ENCODE data around the gene OCIAD1.

OCIAD1 gene

DNA sequence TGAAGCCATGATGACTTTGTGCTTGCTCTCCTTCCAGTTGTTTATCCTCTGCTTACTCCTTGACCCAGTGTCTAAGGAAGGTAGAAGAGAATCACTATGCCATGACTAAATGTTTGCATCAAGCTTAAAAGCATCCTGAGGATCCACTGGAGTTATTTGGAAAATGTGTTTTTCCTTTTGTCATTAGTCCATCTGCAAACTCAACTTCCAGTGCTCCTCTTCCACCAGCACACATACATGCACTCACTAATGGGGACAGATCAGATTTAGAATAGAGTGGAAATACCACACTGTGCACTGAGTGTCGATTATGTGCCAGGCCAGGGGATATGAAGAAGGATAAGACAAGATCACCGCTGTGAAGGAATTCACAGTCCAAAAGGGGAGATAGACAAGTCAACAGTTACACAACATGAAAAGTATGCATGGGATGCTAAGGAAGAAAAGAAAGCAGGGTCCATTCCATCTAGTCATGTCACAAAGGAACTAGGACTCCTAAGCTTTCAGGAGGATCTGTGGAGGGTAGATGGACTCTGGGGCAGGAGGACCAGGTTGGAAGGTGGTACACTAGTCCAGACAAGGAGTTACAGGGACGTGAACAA lies 73.8 kb downstream of the OCIAD1 start:
- no peaks in the 10 kb centered on the region for H3K9me3 ChIP-seq
- H3K27me3 ChIP-seq = peaks cover 18% of the 10 kb centered on the region
- peaks cover 4 to 12% of the 10 kb centered on the region in 2 experiments for H3K4me1 ChIP-seq (ENCODE audit: control insufficient read depth in 1 of 2, insufficient read depth in 1 of 2, low read depth in 1 of 2, low read length in 1 of 2)
- H3K36me3 ChIP-seq = no peaks in the 10 kb centered on the region
- no peak overlapping the region for H3K27ac ChIP-seq
- no peak overlapping the region for H3K4me3 ChIP-seq (ENCODE audit: low read depth in 1 of 2, low read length in 1 of 2)
- TF ChIP-seq, protein P1, sequence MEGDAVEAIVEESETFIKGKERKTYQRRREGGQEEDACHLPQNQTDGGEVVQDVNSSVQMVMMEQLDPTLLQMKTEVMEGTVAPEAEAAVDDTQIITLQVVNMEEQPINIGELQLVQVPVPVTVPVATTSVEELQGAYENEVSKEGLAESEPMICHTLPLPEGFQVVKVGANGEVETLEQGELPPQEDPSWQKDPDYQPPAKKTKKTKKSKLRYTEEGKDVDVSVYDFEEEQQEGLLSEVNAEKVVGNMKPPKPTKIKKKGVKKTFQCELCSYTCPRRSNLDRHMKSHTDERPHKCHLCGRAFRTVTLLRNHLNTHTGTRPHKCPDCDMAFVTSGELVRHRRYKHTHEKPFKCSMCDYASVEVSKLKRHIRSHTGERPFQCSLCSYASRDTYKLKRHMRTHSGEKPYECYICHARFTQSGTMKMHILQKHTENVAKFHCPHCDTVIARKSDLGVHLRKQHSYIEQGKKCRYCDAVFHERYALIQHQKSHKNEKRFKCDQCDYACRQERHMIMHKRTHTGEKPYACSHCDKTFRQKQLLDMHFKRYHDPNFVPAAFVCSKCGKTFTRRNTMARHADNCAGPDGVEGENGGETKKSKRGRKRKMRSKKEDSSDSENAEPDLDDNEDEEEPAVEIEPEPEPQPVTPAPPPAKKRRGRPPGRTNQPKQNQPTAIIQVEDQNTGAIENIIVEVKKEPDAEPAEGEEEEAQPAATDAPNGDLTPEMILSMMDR (IDR thresholded peaks at IDR 0.05) = no peak

DNA sequence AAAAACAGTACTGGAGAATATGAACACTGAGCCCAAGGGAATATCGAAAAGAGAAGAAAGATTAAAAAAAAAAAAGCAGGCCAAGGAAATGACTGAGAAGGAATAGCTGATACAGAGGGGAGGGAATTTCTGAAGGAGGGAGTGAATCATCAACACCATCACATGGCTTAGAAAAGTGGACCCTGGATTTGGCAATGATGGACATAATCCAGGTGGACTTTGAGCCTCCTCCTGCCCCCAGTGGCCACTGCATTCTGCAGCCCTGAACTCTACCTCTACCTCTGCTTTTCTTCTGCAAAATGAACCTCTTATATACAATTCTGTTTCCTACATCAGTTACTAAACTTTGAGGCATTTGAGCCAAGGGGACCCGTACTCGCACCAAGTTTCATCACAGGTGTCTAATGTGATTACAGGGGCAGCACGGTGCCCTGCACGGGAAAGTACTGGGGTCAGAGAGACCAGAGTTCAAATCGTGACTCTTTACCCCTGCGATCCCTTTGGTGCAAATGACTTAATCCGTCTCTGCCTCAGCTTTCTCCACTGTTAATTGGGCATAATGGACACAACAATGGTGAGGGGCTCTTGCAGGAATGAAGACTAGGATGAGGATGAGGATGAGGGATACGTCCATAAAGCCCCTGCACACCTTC lies 74.6 kb downstream of the OCIAD1 start:
- Histone ChIP-seq H3K4me1 (ENCODE audit: control insufficient read depth in 1 of 2, insufficient read depth in 1 of 2, low read depth in 1 of 2, low read length in 1 of 2) (peaks cover 4 to 12% of the 10 kb centered on the region in 2 experiments), H3K27ac (no peak overlapping the region), H3K9me3 (no peaks in the 10 kb centered on the region), H3K36me3 (no peaks in the 10 kb centered on the region), H3K27me3 (peaks cover 18% of the 10 kb centered on the region), H3K4me3 (ENCODE audit: low read depth in 1 of 2, low read length in 1 of 2) (peak overlapping the region in 1 of 2 experiments; percentile 60)
- TF ChIP-seq, protein P1 (IDR thresholded peaks at IDR 0.05) = no peak

DNA sequence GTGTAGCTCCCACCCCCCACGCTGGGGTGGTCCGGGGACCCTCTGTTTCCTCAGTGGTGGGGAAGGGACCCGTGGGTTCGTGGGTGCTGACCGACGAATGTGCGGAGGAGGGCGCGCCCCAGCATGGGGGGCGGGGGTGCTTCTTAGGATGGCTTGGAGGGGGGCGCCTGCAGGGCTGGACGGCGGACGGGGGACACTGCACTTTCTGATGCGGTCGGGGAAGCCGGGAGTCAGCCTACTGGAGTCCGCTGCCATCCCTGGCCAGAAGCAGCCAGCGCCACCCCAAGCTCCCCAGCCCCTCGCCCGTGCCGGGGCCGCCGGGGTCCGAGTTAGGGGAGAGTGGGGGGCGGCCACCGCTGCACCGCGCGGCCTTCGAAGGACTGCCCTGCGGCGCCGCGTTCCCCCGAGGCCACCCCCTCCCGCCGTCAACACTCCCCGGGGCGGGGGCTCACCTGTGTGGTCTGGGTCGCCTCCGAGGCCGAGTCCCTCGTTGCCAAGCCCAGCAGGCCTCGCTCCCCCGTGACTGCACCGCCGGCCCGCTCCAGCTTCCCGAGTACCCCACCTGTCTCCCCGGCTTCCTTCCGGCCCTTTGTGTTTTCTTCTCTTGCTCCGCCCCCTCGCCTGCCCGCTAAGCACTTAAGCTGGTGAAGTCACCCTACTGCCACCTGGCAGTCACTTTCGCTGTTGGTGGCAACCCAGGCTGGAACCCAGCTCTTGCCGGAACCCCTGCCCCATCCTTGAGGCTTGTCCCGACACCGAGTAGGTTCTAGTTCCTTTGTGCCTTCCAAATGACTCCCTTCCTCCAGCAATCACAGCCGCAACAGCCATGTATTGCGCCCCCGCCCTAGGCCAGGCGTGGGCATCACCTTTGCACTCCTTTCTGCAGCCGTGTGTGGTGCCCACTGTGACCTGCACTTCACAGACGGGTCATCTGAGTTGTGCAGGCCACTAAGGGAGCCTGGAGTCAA lies 75.6 kb downstream of the OCIAD1 start, which contains the start of gene OCIAD2:
Gene OCIAD2 (minus strand): TSS at position 569 of the 968 bp plus-strand sequence. CDS start 2,225 bp downstream, outside the sequence.
- Histone ChIP-seq H3K4me1 (ENCODE audit: control insufficient read depth in 1 of 2, insufficient read depth in 1 of 2, low read depth in 1 of 2, low read length in 1 of 2) (peaks cover 4 to 12% of the 10 kb centered on the region in 2 experiments), H3K36me3 (no peaks in the 10 kb centered on the region), H3K4me3 (ENCODE audit: low read depth in 1 of 2, low read length in 1 of 2) (peak within 1 kb of the TSS; percentile 60 to 68), H3K27me3 (peaks cover 18% of the 10 kb centered on the region), H3K9me3 (no peaks in the 10 kb centered on the region), H3K27ac (no peak within 1 kb of the TSS)
- TF ChIP-seq, protein P1 (IDR thresholded peaks at IDR 0.05) = no peak

DNA sequence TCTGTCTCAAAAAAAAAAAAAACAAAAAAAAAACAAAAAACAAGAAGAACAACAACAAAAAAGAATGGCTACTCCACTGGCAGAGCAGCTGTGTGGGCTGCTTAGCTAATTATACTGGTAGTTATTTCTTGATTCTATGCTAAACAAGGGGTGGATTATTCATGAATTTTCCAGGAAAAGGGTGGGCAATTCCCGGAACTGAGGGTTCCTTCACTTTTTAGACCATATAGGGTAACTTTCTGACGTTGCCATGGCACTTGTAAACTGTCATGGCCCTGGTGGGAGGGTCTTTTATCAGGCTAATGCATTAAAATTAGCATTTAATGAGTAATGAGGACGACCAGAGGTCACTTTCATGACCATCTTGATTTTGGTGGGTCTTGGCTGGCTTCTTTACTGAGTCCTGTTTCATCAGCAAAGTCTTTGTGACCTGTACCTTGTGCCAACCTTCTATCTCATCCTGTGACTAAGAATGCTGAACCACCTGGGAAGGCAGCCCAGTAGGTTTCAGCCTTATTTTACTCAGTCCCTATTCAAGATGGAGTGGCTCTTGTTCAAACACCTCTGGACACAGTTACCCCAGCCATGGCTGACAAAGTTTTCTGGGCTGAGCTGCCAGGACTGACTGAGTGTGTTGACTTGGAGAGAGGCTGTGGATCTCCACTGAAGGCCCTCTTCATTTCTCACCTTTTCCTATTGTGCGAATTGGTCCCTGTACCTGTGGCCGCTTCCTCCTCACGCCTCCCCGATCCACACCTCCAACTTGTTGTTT lies 77.0 kb downstream of the OCIAD1 start:
- peaks cover 4 to 12% of the 10 kb centered on the region in 2 experiments for H3K4me1 ChIP-seq (ENCODE audit: control insufficient read depth in 1 of 2, insufficient read depth in 1 of 2, low read depth in 1 of 2, low read length in 1 of 2)
- TF ChIP-seq, protein P1 (IDR thresholded peaks at IDR 0.05) = no peak
- H3K27ac ChIP-seq = no peak overlapping the region
- no peaks in the 10 kb centered on the region for H3K9me3 ChIP-seq
- no peaks in the 10 kb centered on the region for H3K36me3 ChIP-seq
- H3K4me3 ChIP-seq (ENCODE audit: low read depth in 1 of 2, low read length in 1 of 2) = no peak overlapping the region
- peaks cover 18% of the 10 kb centered on the region for H3K27me3 ChIP-seq

DNA sequence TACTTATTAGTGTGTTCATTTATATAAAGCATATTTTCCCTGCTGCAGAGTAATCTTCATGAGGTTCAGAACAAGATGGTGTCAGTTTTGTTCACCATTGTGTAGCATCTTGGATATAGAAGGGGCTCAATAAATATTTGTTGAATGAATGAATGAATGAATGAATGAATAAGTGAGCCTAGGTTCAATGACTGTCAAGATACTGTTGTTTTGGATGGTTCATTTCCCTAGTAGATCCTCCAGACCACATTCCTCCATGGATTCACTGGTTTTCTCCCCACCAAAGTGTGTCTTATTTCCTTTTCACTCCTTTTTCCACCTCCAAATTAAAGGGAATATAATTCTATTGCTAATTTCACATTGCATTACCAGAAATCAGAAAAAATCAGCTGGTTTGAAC lies 77.8 kb downstream of the OCIAD1 start:
- Histone ChIP-seq H3K27me3 (peaks cover 18% of the 10 kb centered on the region), H3K4me1 (ENCODE audit: control insufficient read depth in 1 of 2, insufficient read depth in 1 of 2, low read depth in 1 of 2, low read length in 1 of 2) (peaks cover 4 to 12% of the 10 kb centered on the region in 2 experiments), H3K9me3 (no peaks in the 10 kb centered on the region), H3K27ac (no peak overlapping the region), H3K36me3 (no peaks in the 10 kb centered on the region), H3K4me3 (ENCODE audit: low read depth in 1 of 2, low read length in 1 of 2) (no peak overlapping the region)
- TF ChIP-seq, protein P1 (IDR thresholded peaks at IDR 0.05) = no peak

Data from neutrophil (primary cell).